Ovary (tissue), 3 donors: Measurements from ENCODE around the gene SBF2.

Experiments
- CTCF ChIP-seq, 3 donors: fragments of 450-650 bp in 2 of 3; fragments of 200-600 bp in 1 of 3; IDR thresholded peaks; one replicate each; pipeline versions ENCODE4 v1.5.1 to v1.8.0; 2016 to 2022; ENCODE audit warnings: antibody characterized with exemption in 3 of 3, mild to moderate bottlenecking in 1 of 3
- POLR2A ChIP-seq: fragments of 450-650 bp; IDR thresholded peaks from one replicate; pipeline ENCODE4 v1.6.1; 2017; ENCODE audit warnings: antibody characterized with exemption, mild to moderate bottlenecking, moderate library complexity
- donor health status: DM: no; HTN: no; CAD: no.

- TF ChIP-seq POLR2A (no peak), CTCF (IDR thresholded peaks at IDR 0.05) (no peak)
Measured at GRCh38 chr11:10295064-10295901, 1.3 kb upstream of the SBF2 start.
